GM18909 (cell line): ENCODE measurements around the gene COL16A1.
A peak's percentile ranks its signal among the peaks of the same experiment; 100 is the strongest.

ENCODE experiments used
- ATAC-seq: cut with Tn5 transposase; IDR thresholded peaks from one replicate; pipeline ENCODE4 v1.9.1; 2021; ENCODE audit warnings: mild to moderate bottlenecking; ENCODE audit not compliant: unreplicated experiment, poor library complexity

COL16A1 gene

GRCh38 chr1:31615414-31615813, 88.4 kb downstream of the COL16A1 start:
- ATAC-seq = no peak

GRCh38 chr1:31614414-31615005, 89.3 kb downstream of the COL16A1 start:
- no peak for ATAC-seq

- ATAC-seq = no peak
Measured at GRCh38 chr1:31609514-31610118, 94.2 kb downstream of the COL16A1 start.

- ATAC-seq = no peak
Measured at GRCh38 chr1:31607360-31607759, 96.5 kb downstream of the COL16A1 start.

GRCh38 chr1:31605908-31606427, 97.8 kb downstream of the COL16A1 start:
- peak; percentile 89 for ATAC-seq
